ENCODE measurements around the gene GDPD5. TPM values are rescaled to one million over a fixed set of nuclear protein-coding genes. Genes with fewer than 3 reads are reported as not detected.
A peak's percentile ranks its signal among the peaks of the same experiment; 100 is the strongest.

Gene GDPD5
- total and polyA plus RNA-seq, 2 donors (not counting 3 experiments of a cell fraction or from before 2014, with no cell fraction given) = 60.2 to 79.2 TPM

- Histone ChIP-seq H2AFZ (ENCODE audit: low read depth, low read length) (peak overlapping the region; percentile 79), H3K36me3 (ENCODE audit: control insufficient read depth in 2 of 2, extremely low read depth in 1 of 2, insufficient read depth in 2 of 2, low read length in 2 of 2) (no peaks in the 10 kb centered on the region), H3K9me3 (replicated peaks; ENCODE audit: control insufficient read depth, insufficient read depth, low read length) (no peaks in the 10 kb centered on the region), H3K9me1 (replicated peaks; ENCODE audit: control insufficient read depth, extremely low read depth, insufficient read depth, low read length) (no peaks in the 10 kb centered on the region), H3K9ac (replicated peaks; ENCODE audit: extremely low read depth, insufficient read depth, low read length) (peak overlapping the region; percentile 10), H3K79me2 (ENCODE audit: control insufficient read depth, insufficient read depth, low read length) (peaks cover 7% of the 10 kb centered on the region), H3K27me3 (ENCODE audit: control insufficient read depth in 2 of 2, insufficient read depth in 2 of 2, low read length in 2 of 2) (no peaks in the 10 kb centered on the region), H3K4me2 (ENCODE audit: insufficient read depth, low read length) (peak overlapping the region; percentile 50), H4K20me1 (replicated peaks; ENCODE audit: control insufficient read depth, extremely low read depth, insufficient read depth, low read length) (no peaks in the 10 kb centered on the region), H3K27ac (ENCODE audit: insufficient read depth, low read depth, low read length) (peak overlapping the region; percentile 62), H3K4me3 (replicated peaks in 1 of 3; ENCODE audit: insufficient read depth in 1 of 3, low read depth in 1 of 3, low read length in 3 of 3) (no peak overlapping the region), H3K4me1 (ENCODE audit: control insufficient read depth, extremely low read depth, insufficient read depth, low read length) (peaks cover 36% of the 10 kb centered on the region)
- intact Hi-C loops (cut with micrococcal nuclease) = no loop called here
- no TSS peak for BruUV-seq (replicated peaks)
- DNase-seq (ENCODE audit: low read depth, low spot score) (peak; percentile 76), FAIRE-seq (peak; percentile 88)
- TF ChIP-seq FOS (IDR thresholded peaks at IDR 0.05; ENCODE audit: borderline replicate concordance, insufficient read depth, low read length) (no peak), POLR2A (IDR thresholded peaks at IDR 0.05; ENCODE audit: low read depth, low read length) (no peak), MYC (IDR thresholded peaks at IDR 0.05; ENCODE audit: low read depth, low read length) (no peak), POLR2AphosphoS5 (IDR thresholded peaks at IDR 0.05; ENCODE audit: insufficient read depth, low read depth, low read length) (no peak), GATA2 (IDR thresholded peaks at IDR 0.05; ENCODE audit: insufficient read depth, insufficient read length, low read depth, low read length) (no peak)
- TF ChIP-seq, protein P1, sequence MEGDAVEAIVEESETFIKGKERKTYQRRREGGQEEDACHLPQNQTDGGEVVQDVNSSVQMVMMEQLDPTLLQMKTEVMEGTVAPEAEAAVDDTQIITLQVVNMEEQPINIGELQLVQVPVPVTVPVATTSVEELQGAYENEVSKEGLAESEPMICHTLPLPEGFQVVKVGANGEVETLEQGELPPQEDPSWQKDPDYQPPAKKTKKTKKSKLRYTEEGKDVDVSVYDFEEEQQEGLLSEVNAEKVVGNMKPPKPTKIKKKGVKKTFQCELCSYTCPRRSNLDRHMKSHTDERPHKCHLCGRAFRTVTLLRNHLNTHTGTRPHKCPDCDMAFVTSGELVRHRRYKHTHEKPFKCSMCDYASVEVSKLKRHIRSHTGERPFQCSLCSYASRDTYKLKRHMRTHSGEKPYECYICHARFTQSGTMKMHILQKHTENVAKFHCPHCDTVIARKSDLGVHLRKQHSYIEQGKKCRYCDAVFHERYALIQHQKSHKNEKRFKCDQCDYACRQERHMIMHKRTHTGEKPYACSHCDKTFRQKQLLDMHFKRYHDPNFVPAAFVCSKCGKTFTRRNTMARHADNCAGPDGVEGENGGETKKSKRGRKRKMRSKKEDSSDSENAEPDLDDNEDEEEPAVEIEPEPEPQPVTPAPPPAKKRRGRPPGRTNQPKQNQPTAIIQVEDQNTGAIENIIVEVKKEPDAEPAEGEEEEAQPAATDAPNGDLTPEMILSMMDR (IDR thresholded peaks at IDR 0.05; ENCODE audit: extremely low read depth in 1 of 2, insufficient read depth in 1 of 2, low read depth in 1 of 2, low read length in 2 of 2) = no peak
- TF ChIP-seq, protein P2, sequence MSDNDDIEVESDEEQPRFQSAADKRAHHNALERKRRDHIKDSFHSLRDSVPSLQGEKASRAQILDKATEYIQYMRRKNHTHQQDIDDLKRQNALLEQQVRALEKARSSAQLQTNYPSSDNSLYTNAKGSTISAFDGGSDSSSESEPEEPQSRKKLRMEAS (IDR thresholded peaks at IDR 0.05; ENCODE audit: insufficient read depth, insufficient read length) = no peak
- ChIA-PET CTCF (interaction anchor here (1.2 to 8.6 kb wide), 4 partner anchors 9 to 148 kb away, joined by 3 to 107 read pairs (median 6); no protein-coding TSS in a partner anchor), POLR2A (interaction anchor here (0.5 to 1.1 kb wide), 2 partner anchors 17 to 99 kb away, joined by 3 to 4 read pairs; no protein-coding TSS in a partner anchor)
- dilution Hi-C loops (cut with MboI; ENCODE audit: extremely low pct_ligation_motif_present, low sequenced_read_pairs) = no loop called here
These were observed 32.1 kb upstream of the GDPD5 start for GRCh38 chr11:75557666-75558494.

Data from endothelial cell of umbilical vein (primary cell).